CD4-positive, alpha-beta T cell treated with Interleukin-17A for 4 hours (primary cell): ENCODE results near the gene ZPBP.
A peak's percentile ranks its signal among the peaks of the same experiment; 100 is the strongest.

Experiments used
- DNase-seq: peaks from one replicate; pipeline ENCODE4 v3.0.0-alpha.2; 2020; ENCODE audit warnings: mixed read lengths

Gene ZPBP, protein sequence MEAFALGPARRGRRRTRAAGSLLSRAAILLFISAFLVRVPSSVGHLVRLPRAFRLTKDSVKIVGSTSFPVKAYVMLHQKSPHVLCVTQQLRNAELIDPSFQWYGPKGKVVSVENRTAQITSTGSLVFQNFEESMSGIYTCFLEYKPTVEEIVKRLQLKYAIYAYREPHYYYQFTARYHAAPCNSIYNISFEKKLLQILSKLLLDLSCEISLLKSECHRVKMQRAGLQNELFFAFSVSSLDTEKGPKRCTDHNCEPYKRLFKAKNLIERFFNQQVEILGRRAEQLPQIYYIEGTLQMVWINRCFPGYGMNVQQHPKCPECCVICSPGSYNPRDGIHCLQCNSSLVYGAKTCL

DNA sequence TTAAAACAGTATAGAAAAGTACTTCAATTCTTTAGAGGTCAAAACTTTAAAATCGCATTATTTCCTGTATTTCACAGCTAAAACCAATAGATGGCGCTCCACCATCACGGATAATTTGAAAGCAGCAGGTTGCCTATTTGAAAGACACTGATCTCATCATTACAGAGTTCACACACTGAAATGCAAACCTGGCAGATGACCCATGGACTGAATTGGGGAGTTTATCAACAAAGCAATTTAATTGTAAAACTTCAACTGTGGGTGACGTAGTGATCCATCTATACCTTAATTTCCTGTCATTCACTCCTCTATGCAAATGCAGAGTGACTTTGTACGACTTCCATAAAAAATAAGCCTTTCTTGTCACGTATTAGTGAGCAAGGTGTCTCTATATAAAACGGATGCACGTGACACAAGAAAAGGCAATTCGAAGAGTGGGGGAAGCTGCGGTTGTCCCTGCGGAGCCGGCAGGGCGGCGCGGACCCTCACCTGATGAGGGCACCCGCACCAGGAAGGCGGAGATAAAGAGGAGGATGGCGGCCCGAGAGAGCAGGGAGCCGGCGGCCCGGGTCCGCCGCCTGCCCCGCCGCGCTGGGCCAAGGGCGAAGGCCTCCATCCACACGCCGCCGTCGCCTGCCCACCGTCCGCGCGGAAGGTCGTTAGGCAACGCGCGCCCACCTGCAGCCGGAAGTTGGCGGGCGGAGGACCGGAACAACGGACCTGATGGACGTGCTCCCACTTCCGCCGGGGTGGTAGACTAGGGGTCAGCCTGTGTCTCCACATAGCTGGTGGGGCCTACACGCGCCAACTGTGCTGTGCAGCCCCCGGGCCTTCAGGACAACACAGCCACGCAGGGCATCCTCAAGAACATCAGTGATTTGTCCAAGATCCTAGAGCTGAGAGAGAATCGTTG, at the start of gene ZPBP:
Gene ZPBP, minus strand, starts transcription at position 668 of the 913 bp plus-strand sequence. Its CDS starts 52 bp downstream, at position 616.
- DNase-seq: peak; percentile 62

GRCh38 chr7:50142425-50143017, 49.5 kb upstream of the ZPBP start:
- peak; percentile 66 for DNase-seq

DNA sequence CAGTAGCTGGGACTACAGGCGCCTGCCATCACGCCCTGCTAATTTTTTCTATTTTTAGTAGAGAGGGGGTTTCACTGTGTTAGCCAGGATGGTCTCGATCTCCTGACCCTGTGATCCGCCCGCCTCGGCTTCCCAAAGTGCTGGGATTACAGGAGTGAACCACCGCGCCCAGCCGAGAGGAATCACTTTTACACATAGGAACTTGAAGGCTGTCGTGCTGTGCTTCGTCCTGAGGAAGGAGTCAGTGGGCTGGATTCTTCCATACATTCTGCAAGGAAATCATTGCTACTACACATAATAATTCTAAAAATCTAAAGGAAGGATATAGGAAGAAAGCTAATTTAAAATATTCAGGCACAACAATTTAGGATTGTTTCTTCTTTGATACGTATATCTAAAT, 48.8 kb upstream of the ZPBP start:
- no peak for DNase-seq

DNA sequence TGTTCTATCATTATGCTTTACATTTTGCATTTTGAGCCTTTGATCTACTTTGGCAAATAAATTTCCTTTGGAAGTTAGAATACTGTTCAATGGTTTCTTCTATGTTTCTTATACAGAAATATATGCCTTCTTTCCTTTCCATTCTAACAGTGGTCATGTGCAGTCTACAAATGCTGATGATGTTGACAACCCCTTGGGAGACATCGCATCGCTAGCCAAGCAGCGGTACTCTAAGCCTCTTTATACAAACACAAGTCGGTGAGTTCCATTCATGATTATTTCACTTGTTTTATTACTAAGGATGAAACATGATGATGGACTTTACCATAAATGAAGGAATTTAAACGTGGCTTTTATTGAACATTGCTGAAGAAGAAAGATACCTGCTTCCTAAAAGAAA, 48.1 kb upstream of the ZPBP start:
- no peak for DNase-seq

- no peak for DNase-seq
Observed at GRCh38 chr7:50140688-50141087, 47.6 kb upstream of the ZPBP start.

- no peak for DNase-seq
Observed at GRCh38 chr7:50138101-50138500, 45.1 kb upstream of the ZPBP start.

DNA sequence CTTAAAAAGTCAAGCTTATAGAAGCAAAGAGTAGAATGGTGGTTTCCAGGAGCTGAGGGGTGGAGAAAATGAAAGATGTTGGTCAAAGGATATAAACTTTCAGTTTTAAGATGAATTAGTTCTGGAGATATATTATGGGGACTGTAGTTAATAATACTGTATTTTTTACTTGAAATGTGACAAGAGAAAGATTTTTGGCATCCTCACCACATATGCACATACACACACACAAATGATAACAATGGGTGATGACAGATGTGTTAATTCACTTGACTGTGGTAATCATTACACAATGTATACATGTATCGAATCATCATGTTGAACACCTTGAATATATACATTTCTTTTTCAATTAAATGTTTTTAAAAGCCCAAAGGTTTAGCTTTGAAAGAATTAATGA, 32.7 kb upstream of the ZPBP start:
- no peak for DNase-seq

GRCh38 chr7:50121286-50121685, 28.2 kb upstream of the ZPBP start:
- no peak for DNase-seq

DNA sequence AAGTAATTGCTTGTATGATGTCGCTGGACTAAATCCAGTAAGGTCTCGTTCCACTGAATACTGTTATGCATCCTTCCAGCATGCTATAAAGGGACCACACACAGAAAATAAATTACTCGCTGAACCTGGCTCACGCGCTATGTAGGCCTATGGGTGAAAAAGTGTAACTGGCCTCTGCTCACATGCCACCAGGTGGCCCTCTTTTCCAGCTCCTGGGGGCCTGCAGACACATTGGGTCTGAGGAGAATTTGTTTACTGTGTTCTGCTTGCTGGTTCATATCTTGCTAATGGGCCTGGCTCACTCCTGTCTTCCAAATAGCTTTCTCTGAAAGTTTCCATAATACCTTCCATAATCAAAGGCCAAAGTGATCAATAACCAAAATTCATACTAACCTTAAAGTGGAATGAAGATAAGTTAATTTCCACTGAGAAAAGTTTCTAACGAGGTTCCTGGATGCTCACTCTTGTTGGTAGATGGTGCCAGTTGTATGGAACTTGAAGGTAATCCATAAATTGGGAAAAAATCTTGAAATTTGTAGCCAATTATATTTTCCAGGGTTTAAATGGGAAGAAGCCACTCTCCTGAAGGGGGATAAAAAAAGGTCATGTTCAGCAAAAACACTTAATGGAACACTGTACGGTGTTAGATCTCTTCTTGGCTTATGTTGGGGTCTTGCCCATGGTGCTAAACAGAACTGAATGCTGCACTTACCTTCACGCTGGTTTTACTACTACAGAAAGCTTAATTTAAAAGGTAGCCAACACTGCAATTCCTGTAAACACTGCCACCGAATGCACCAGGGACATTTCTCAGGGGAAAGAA, 27.0 kb upstream of the ZPBP start:
- peak; percentile 48 for DNase-seq

- DNase-seq: no peak
Observed at GRCh38 chr7:50112250-50112649, 19.2 kb upstream of the ZPBP start.

GRCh38 chr7:50101873-50102272, 8.8 kb upstream of the ZPBP start:
- no peak for DNase-seq

GRCh38 chr7:50095634-50096033, 2.6 kb upstream of the ZPBP start:
- no peak for DNase-seq

DNA sequence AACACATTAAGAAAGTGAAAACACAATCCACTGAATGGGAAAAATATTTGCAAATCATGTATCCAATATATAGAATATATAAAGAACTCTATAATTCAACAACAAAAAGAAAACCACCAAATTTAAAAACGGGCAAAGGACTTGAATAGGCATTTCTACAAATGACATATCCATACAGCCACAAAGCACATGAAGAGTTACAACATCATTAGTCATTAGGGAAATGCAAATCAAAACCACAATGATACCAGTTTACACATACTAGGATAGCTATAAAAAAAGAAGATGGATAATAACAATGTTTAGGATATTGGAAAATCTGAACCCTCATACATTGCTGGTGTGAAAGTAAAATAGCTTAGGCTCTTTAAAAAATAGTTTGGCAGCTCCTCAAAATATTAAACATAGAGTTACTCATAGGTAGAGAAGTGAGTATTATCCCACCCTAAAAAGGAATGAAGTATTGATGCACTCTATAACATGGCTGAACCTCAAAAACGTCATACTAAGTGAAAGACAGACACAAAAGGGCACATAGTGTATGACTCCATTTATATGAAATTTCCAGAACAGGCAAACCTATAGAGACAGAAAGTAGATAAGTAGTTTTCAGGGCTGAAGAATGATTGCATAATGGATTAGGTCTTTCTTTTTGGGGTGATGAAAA, 4.5 kb downstream of the ZPBP start:
- DNase-seq: no peak

DNA sequence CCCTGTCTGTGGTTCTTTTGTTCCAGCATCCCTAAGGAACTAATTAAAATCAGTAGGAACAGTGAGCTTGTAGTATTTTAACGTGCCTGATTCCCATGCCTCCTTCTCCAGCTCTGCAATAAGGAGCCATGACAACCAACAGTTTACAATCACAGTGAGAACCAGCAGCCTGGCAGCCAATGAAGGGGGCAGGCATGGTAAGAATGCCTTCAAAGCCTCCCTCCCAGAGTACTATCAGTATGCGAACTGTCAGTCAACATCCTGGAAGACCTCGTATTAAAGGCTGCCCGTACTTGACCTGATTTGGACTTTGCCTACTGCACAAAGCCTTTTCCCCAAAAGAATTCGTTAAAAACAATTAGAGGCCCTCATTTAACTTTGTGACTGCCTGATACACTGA, 7.7 kb downstream of the ZPBP start:
- DNase-seq: no peak

GRCh38 chr7:50073093-50073492, 20.0 kb downstream of the ZPBP start:
- DNase-seq: no peak

- DNase-seq: peak; percentile 34
Observed at GRCh38 chr7:50069613-50070012, 23.4 kb downstream of the ZPBP start.

GRCh38 chr7:50068850-50069551, 24.0 kb downstream of the ZPBP start:
- DNase-seq: peak; percentile 46

DNA sequence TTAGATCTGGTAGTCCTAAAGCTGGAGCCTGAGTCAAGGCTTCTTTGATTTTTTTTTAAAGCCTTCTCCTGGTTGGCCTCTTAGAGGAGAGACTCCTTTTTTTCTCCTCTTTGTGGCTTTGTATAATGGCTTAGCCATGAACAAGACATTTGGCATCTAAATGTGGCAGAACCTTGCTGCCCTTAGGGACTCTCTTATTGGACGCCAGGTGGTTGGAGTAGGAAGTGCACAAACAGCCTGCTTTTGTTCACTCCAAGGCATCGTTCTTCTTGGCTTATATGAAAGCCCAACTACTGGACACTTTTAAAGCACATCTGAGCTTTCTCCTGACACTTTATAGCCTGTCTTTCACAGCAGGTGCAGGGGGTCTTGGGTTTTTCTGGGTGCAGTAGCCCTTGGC, 25.0 kb downstream of the ZPBP start:
- DNase-seq: peak; percentile 48

GRCh38 chr7:50062951-50063350, 30.1 kb downstream of the ZPBP start:
- DNase-seq: no peak

DNA sequence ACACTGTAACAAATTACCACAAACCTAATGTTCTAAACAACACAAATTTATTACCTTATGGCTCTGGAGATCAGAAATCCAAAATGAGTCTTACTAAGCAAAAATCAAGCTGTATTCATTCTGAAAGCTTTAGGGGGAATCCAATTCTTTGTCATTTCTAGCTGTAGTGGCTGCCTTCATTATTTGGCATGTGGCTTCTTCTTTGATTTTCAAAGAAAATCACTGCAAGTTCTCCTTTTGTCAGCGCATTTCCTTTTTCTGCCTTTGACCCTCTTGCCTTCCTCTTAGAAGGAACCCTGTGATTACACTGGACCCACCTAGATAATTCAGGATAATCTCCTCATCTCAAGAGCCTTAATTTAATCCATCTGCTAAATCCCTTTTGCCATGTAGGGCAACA, 36.9 kb downstream of the ZPBP start:
- DNase-seq: no peak

- no peak for DNase-seq
Observed at GRCh38 chr7:50047716-50048115, 45.3 kb downstream of the ZPBP start.
